Skeletal muscle satellite cell (primary cell): Measurements from ENCODE around the gene KDR.

ENCODE experiments used
- H3K27me3 ChIP-seq: 2 replicates; pipeline ENCODE4 v1.7.0; 2013; ENCODE audit warnings: low read length; ENCODE audit not compliant: control insufficient read depth, insufficient read depth
- H3K36me3 ChIP-seq: 2 replicates; pipeline ENCODE4 v1.7.0; 2013; ENCODE audit warnings: mild to moderate bottlenecking, control low read depth, low read length; ENCODE audit not compliant: insufficient read depth
- H3K4me1 ChIP-seq: 2 replicates; pipeline ENCODE4 v1.7.0; 2013; ENCODE audit warnings: low read length; ENCODE audit not compliant: control insufficient read depth, insufficient read depth
- H3K4me2 ChIP-seq: 2 replicates; pipeline ENCODE4 v1.7.0; 2013; ENCODE audit warnings: mild to moderate bottlenecking, low read length
- H3K4me3 ChIP-seq: 2 replicates; pipeline ENCODE4 v1.7.0; 2013; ENCODE audit warnings: low read length
- H3K9ac ChIP-seq: 2 replicates; pipeline ENCODE4 v1.7.0; 2013; ENCODE audit warnings: mild to moderate bottlenecking, low read depth, low read length, moderate library complexity
- H3K9me3 ChIP-seq: replicated peaks from 2 replicates; pipeline ENCODE4 v1.7.0; 2013; ENCODE audit warnings: mild to moderate bottlenecking, control low read depth, low read length

The KDR gene

GRCh38 chr4:55154290-55154880 is 29.0 kb upstream of the KDR start:
- no peaks in the 10 kb centered on the region for H3K36me3 ChIP-seq
- no peak overlapping the region for H3K4me2 ChIP-seq
- peaks cover 2% of the 10 kb centered on the region for H3K27me3 ChIP-seq
- no peak overlapping the region for H3K9ac ChIP-seq
- no peaks in the 10 kb centered on the region for H3K9me3 ChIP-seq
- H3K4me3 ChIP-seq = no peak overlapping the region
- H3K4me1 ChIP-seq = no peaks in the 10 kb centered on the region

GRCh38 chr4:55143858-55144257 is 18.5 kb upstream of the KDR start:
- H3K36me3 ChIP-seq = no peaks in the 10 kb centered on the region
- no peak overlapping the region for H3K4me3 ChIP-seq
- H3K9ac ChIP-seq = no peak overlapping the region
- no peak overlapping the region for H3K4me2 ChIP-seq
- no peaks in the 10 kb centered on the region for H3K9me3 ChIP-seq
- H3K4me1 ChIP-seq = no peaks in the 10 kb centered on the region
- H3K27me3 ChIP-seq = peaks cover 5% of the 10 kb centered on the region

- no peak overlapping the region for H3K4me2 ChIP-seq
- no peaks in the 10 kb centered on the region for H3K4me1 ChIP-seq
- no peak overlapping the region for H3K9ac ChIP-seq
- H3K4me3 ChIP-seq = no peak overlapping the region
- no peaks in the 10 kb centered on the region for H3K36me3 ChIP-seq
- no peaks in the 10 kb centered on the region for H3K9me3 ChIP-seq
- no peaks in the 10 kb centered on the region for H3K27me3 ChIP-seq
Measured at GRCh38 chr4:55138367-55138766, 13.0 kb upstream of the KDR start.

GRCh38 chr4:55136634-55137033 is 11.2 kb upstream of the KDR start:
- H3K9ac ChIP-seq = no peak overlapping the region
- H3K4me1 ChIP-seq = no peaks in the 10 kb centered on the region
- no peaks in the 10 kb centered on the region for H3K36me3 ChIP-seq
- no peaks in the 10 kb centered on the region for H3K9me3 ChIP-seq
- no peaks in the 10 kb centered on the region for H3K27me3 ChIP-seq
- H3K4me2 ChIP-seq = no peak overlapping the region
- no peak overlapping the region for H3K4me3 ChIP-seq

GRCh38 chr4:55133951-55134350 is 8.6 kb upstream of the KDR start:
- no peak overlapping the region for H3K4me2 ChIP-seq
- no peaks in the 10 kb centered on the region for H3K9me3 ChIP-seq
- no peaks in the 10 kb centered on the region for H3K27me3 ChIP-seq
- no peak overlapping the region for H3K4me3 ChIP-seq
- no peak overlapping the region for H3K9ac ChIP-seq
- H3K4me1 ChIP-seq = no peaks in the 10 kb centered on the region
- no peaks in the 10 kb centered on the region for H3K36me3 ChIP-seq

- no peaks in the 10 kb centered on the region for H3K4me1 ChIP-seq
- no peaks in the 10 kb centered on the region for H3K36me3 ChIP-seq
- no peaks in the 10 kb centered on the region for H3K9me3 ChIP-seq
- no peak overlapping the region for H3K4me3 ChIP-seq
- no peaks in the 10 kb centered on the region for H3K27me3 ChIP-seq
- H3K9ac ChIP-seq = no peak overlapping the region
- H3K4me2 ChIP-seq = no peak overlapping the region
Measured at GRCh38 chr4:55132775-55133174, 7.4 kb upstream of the KDR start.

GRCh38 chr4:55127521-55127920 is 2.1 kb upstream of the KDR start:
- Histone ChIP-seq H3K27me3 (peaks cover 29% of the 10 kb centered on the region), H3K4me2 (no peak overlapping the region), H3K4me3 (no peak overlapping the region), H3K9ac (no peak overlapping the region), H3K4me1 (peaks cover 9% of the 10 kb centered on the region), H3K36me3 (no peaks in the 10 kb centered on the region), H3K9me3 (no peaks in the 10 kb centered on the region)

GRCh38 chr4:55127053-55127452 is 1.7 kb upstream of the KDR start:
- Histone ChIP-seq H3K4me1 (peaks cover 9% of the 10 kb centered on the region), H3K36me3 (no peaks in the 10 kb centered on the region), H3K27me3 (peaks cover 31% of the 10 kb centered on the region), H3K9me3 (no peaks in the 10 kb centered on the region), H3K4me3 (no peak overlapping the region), H3K4me2 (no peak overlapping the region), H3K9ac (no peak overlapping the region)

GRCh38 chr4:55125763-55126541 is 557 bp upstream of the KDR start:
- peaks cover 36% of the 10 kb centered on the region for H3K27me3 ChIP-seq
- peak overlapping the region; percentile 72 for H3K4me3 ChIP-seq
- H3K9ac ChIP-seq = no peak overlapping the region
- H3K9me3 ChIP-seq = no peaks in the 10 kb centered on the region
- no peaks in the 10 kb centered on the region for H3K36me3 ChIP-seq
- H3K4me1 ChIP-seq = peaks cover 9% of the 10 kb centered on the region
- H3K4me2 ChIP-seq = peak overlapping the region; percentile 80

- Histone ChIP-seq H3K4me2 (peak overlapping the region; percentile 80), H3K27me3 (peaks cover 40% of the 10 kb centered on the region), H3K4me3 (peak overlapping the region; percentile 72), H3K4me1 (peaks cover 9% of the 10 kb centered on the region), H3K9me3 (no peaks in the 10 kb centered on the region), H3K36me3 (no peaks in the 10 kb centered on the region), H3K9ac (no peak overlapping the region)
Measured at GRCh38 chr4:55124322-55125076, 896 bp downstream of the KDR start.

- H3K4me3 ChIP-seq = no peak overlapping the region
- peaks cover 40% of the 10 kb centered on the region for H3K27me3 ChIP-seq
- peaks cover 9% of the 10 kb centered on the region for H3K4me1 ChIP-seq
- no peaks in the 10 kb centered on the region for H3K36me3 ChIP-seq
- H3K4me2 ChIP-seq = no peak overlapping the region
- no peak overlapping the region for H3K9ac ChIP-seq
- no peaks in the 10 kb centered on the region for H3K9me3 ChIP-seq
Measured at GRCh38 chr4:55123791-55124190, 1.6 kb downstream of the KDR start.
